Smooth muscle cell (in vitro differentiated cells): ENCODE data around the gene OR8G1. TPM values are rescaled to one million over a fixed set of nuclear protein-coding genes. Genes with fewer than 3 reads are reported as not detected.

Experiments
- DNase-seq: peaks from one replicate; lab custom pipeline; 2025; ENCODE audit not compliant: unreplicated experiment; lab: John Stamatoyannopoulos, UW
- H2AFZ ChIP-seq: fragments of 200-600 bp; sonication (generic); 2 replicates; pipeline ENCODE4 v1.6.0; 2016; ENCODE audit warnings: antibody characterized with exemption, low read depth, mild to moderate bottlenecking
- H3F3A ChIP-seq: fragments of 200-600 bp; sonication (generic); 2 replicates; pipeline ENCODE4 v1.6.0; 2017; ENCODE audit warnings: antibody characterized with exemption, low read depth
- H3K27ac ChIP-seq: fragments of 200-600 bp; sonication (generic); 2 replicates; pipeline ENCODE4 v1.5.1; 2016; ENCODE audit warnings: low read depth, mild to moderate bottlenecking
- H3K27me3 ChIP-seq: fragments of 200-600 bp; sonication (generic); 2 replicates; pipeline ENCODE4 v1.6.1; 2016; ENCODE audit warnings: low read depth, mild to moderate bottlenecking
- H3K36me3 ChIP-seq: fragments of 200-600 bp; sonication (generic); 2 replicates; pipeline ENCODE4 v1.5.1; 2016; ENCODE audit warnings: low read depth
- H3K4me1 ChIP-seq: fragments of 200-600 bp; sonication (generic); 2 replicates; pipeline ENCODE4 v1.5.1; 2016; ENCODE audit warnings: low read depth
- H3K4me2 ChIP-seq: fragments of 200-600 bp; sonication (generic); 2 replicates; pipeline ENCODE4 v1.6.0; 2016; ENCODE audit warnings: mild to moderate bottlenecking
- H3K4me3 ChIP-seq: fragments of 200-600 bp; sonication (generic); 2 replicates; pipeline ENCODE4 v1.5.1; 2016; ENCODE audit warnings: mild to moderate bottlenecking
- H3K79me2 ChIP-seq: fragments of 200-600 bp; sonication (generic); 2 replicates; pipeline ENCODE4 v1.6.0; 2016; ENCODE audit warnings: low read depth, mild to moderate bottlenecking
- H3K9ac ChIP-seq: fragments of 200-600 bp; sonication (generic); 2 replicates; pipeline ENCODE4 v1.6.0; 2016; ENCODE audit warnings: low read depth
- H3K9me3 ChIP-seq: fragments of 200-600 bp; sonication (generic); replicated peaks from 2 replicates; pipeline ENCODE4 v1.5.1; 2016; ENCODE audit warnings: low read depth
- H4K20me1 ChIP-seq: fragments of 200-600 bp; sonication (generic); 2 replicates; pipeline ENCODE4 v1.6.0; 2016; ENCODE audit warnings: low read depth
- CTCF ChIP-seq: fragments of 200-600 bp; sonication (generic); IDR thresholded peaks from 2 replicates; pipeline ENCODE4 v1.5.1; 2017; ENCODE audit warnings: borderline replicate concordance, mild to moderate bottlenecking, antibody characterized with exemption; ENCODE audit not compliant: insufficient read depth, poor library complexity, severe bottlenecking
- WGBS: methylation state at CpG from one replicate; pipeline ENCODE4 v1.1.7; 2016; ENCODE audit warnings: low lambda C conversion rate; 5-methylcytosine and 5-hydroxymethylcytosine counted together
- polyA plus RNA-seq: library from polyadenylated mRNA; unstranded; fragments of >200 nt; fragmentation: Nextera tagmentation; extraction: Ambion mirVana; gene quantifications from 2 replicates; pipeline ENCODE4 v1.2.1, GENCODE V29; 2016
- total RNA-seq: library from RNA; depleted of rRNA; stranded (reverse); fragments of >200 nt; gene quantifications from 2 replicates; pipeline ENCODE4 v1.2.3, GENCODE V29; 2014

Gene OR8G1
- total and polyA plus RNA-seq, 2 experiments from 2014 or later: not detected

GRCh38 chr11:124195189-124195734, 45.6 kb upstream of the OR8G1 start:
- peak overlapping the region; percentile 4 for H2AFZ ChIP-seq
- H3K4me2 ChIP-seq: no peak overlapping the region
- WGBS: 16% methylated on average over 4 of the region's 4 CpGs

GRCh38 chr11:124197999-124198398, 42.9 kb upstream of the OR8G1 start:
- Histone ChIP-seq H3K4me1 (peaks cover 4% of the 10 kb centered on the region), H3K9ac (no peak overlapping the region), H3K79me2 (no peaks in the 10 kb centered on the region), H4K20me1 (no peaks in the 10 kb centered on the region), H3K27me3 (no peaks in the 10 kb centered on the region), H3K4me3 (no peak overlapping the region), H3K4me2 (no peak overlapping the region), H3K36me3 (no peaks in the 10 kb centered on the region), H3K27ac (no peak overlapping the region), H3K9me3 (no peaks in the 10 kb centered on the region), H2AFZ (no peak overlapping the region), H3F3A (no peaks in the 10 kb centered on the region)
- no peak for TF ChIP-seq CTCF
- 81% methylated on average over 2 of the region's 2 CpGs for WGBS
- DNase-seq: no peak

More at GRCh38 chr11:124195189-124195734, 45.6 kb upstream of the OR8G1 start:
- no peak overlapping the region for H3K27ac ChIP-seq
- no peak overlapping the region for H3K9ac ChIP-seq
- TF ChIP-seq CTCF: peak; percentile 72
- H3K79me2 ChIP-seq: no peaks in the 10 kb centered on the region
- DNase-seq: no peak
- H3K4me3 ChIP-seq: no peak overlapping the region
- no peaks in the 10 kb centered on the region for H3K36me3 ChIP-seq
- H3F3A ChIP-seq: no peaks in the 10 kb centered on the region
- H3K27me3 ChIP-seq: no peaks in the 10 kb centered on the region
- peaks cover 12% of the 10 kb centered on the region for H3K4me1 ChIP-seq
- H3K9me3 ChIP-seq: no peaks in the 10 kb centered on the region
- H4K20me1 ChIP-seq: no peaks in the 10 kb centered on the region

GRCh38 chr11:124198897-124199296, 42.0 kb upstream of the OR8G1 start:
- TF ChIP-seq CTCF: no peak

GRCh38 chr11:124199702-124200101, 41.2 kb upstream of the OR8G1 start:
- DNase-seq: no peak
- H4K20me1 ChIP-seq: no peaks in the 10 kb centered on the region
- H3K27ac ChIP-seq: no peak overlapping the region
- H3K4me1 ChIP-seq: no peaks in the 10 kb centered on the region
- no peak overlapping the region for H3K4me2 ChIP-seq
- TF ChIP-seq CTCF: no peak
- no peaks in the 10 kb centered on the region for H3F3A ChIP-seq
- no peaks in the 10 kb centered on the region for H3K79me2 ChIP-seq
- H3K36me3 ChIP-seq: no peaks in the 10 kb centered on the region
- H3K4me3 ChIP-seq: no peak overlapping the region
- H2AFZ ChIP-seq: no peak overlapping the region
- H3K9ac ChIP-seq: no peak overlapping the region
- 68% methylated on average over 1 of the region's 1 CpG for WGBS
- H3K9me3 ChIP-seq: no peaks in the 10 kb centered on the region
- H3K27me3 ChIP-seq: no peaks in the 10 kb centered on the region

More at GRCh38 chr11:124198897-124199296, 42.0 kb upstream of the OR8G1 start:
- no peaks in the 10 kb centered on the region for H3K36me3 ChIP-seq
- H4K20me1 ChIP-seq: no peaks in the 10 kb centered on the region
- no peaks in the 10 kb centered on the region for H3K27me3 ChIP-seq
- H3F3A ChIP-seq: no peaks in the 10 kb centered on the region
- H3K4me1 ChIP-seq: no peaks in the 10 kb centered on the region
- DNase-seq: no peak
- H3K79me2 ChIP-seq: no peaks in the 10 kb centered on the region
- 91% methylated on average over 7 of the region's 7 CpGs for WGBS
- H2AFZ ChIP-seq: no peak overlapping the region
- H3K4me2 ChIP-seq: no peak overlapping the region
- no peaks in the 10 kb centered on the region for H3K9me3 ChIP-seq
- H3K9ac ChIP-seq: no peak overlapping the region
- H3K27ac ChIP-seq: no peak overlapping the region
- H3K4me3 ChIP-seq: no peak overlapping the region
